Testis (tissue), 3 donors: ENCODE results near the gene KIF1A. TPM values are rescaled to one million over a fixed set of nuclear protein-coding genes. Genes with fewer than 3 reads are reported as not detected.

Experiments used
- DNase-seq: peaks from one replicate; pipeline ENCODE4 v3.0.0-alpha.2; 2019
- H3K27ac ChIP-seq, 2 donors: fragments of 200-600 bp; sonication (generic); one replicate each; pipeline ENCODE4 v1.5.1; 2019
- H3K27me3 ChIP-seq: fragments of 200-600 bp; sonication (generic); one replicate; pipeline ENCODE4 v1.5.1; 2019
- H3K36me3 ChIP-seq: fragments of 200-600 bp; sonication (generic); one replicate; pipeline ENCODE4 v1.5.1; 2017; ENCODE audit warnings: low read depth; ENCODE audit errors: missing control alignments
- H3K4me1 ChIP-seq: fragments of 200-600 bp; sonication (generic); one replicate; pipeline ENCODE4 v1.5.1; 2019
- H3K4me3 ChIP-seq, 2 donors: fragments of 200-600 bp; sonication (generic); one replicate each; pipeline ENCODE4 v1.5.1; 2017 to 2019
- H3K9me3 ChIP-seq: fragments of 200-600 bp; sonication (generic); one replicate; pipeline ENCODE4 v1.5.1; 2017
- CTCF ChIP-seq, 3 experiments: fragments of 450-650 bp in 2 of 3; fragments of 200-600 bp in 1 of 3; sonication (generic) in 1 of 3; IDR thresholded peaks; one replicate each; pipeline ENCODE4 v1.5.1; 2016 to 2019; ENCODE audit warnings: antibody characterized with exemption in 3 of 3, mild to moderate bottlenecking in 2 of 3, moderate library complexity in 1 of 3
- POLR2A ChIP-seq: fragments of 450-650 bp; IDR thresholded peaks from one replicate; pipeline ENCODE4 v1.6.1; 2017; ENCODE audit warnings: antibody characterized with exemption, mild to moderate bottlenecking, moderate library complexity
- WGBS, 2 donors: methylation state at CpG; one replicate each; pipeline ENCODE4 v1.1.5; 2018; 5-methylcytosine and 5-hydroxymethylcytosine counted together
- intact Hi-C: fragments of 100-400 bp; cut with DNase I; formaldehyde crosslinking; loops from one replicate; pipeline ENCODE4 v1.15.1; 2023; ENCODE audit warnings: low total_unique reads
- polyA plus RNA-seq: library from polyadenylated mRNA; stranded (reverse); fragments of 350-450 nt; fragmentation: Illumina TruSeq; extraction: RNeasy Lipid Tissue Mini Kit (QIAGEN cat#74804); gene quantifications from one replicate; pipeline ENCODE4 v1.2.3, GENCODE V29; 2014; ENCODE audit warnings: low read depth, low replicate concordance; ENCODE audit not compliant: insufficient read depth
- total RNA-seq, 2 donors: library from RNA; depleted of rRNA; stranded (reverse); fragments of >200 nt; gene quantifications; one replicate each; pipeline ENCODE4 v1.2.3, GENCODE V29; 2016

KIF1A gene
- total and polyA plus RNA-seq, 3 donors from 2014 or later, result 33.5 to 42.1 (median 37.0) TPM

DNA sequence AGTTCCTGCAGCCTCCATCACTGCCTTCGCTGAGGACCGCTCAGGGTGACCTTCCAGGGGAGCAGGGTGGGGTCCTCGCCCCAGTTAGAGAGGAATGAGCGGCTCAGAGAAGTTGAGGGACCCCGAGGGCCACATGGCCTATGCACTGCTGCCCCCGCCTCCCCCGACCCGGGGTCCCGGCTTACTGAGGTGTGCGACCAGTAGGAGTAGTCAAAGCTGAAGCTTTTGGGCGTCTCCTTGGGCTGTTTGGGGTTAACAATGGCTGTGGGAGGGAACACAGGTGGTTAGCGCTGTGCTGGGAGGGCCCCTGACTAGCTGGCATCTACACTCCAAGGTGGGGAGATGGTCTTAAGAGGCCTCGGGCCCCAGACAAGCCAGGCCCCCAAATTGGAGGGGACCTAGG, 31.0 kb downstream of the KIF1A start:
- Histone ChIP-seq H3K36me3 (no peaks in the 10 kb centered on the region), H3K4me1 (peaks cover 12% of the 10 kb centered on the region), H3K9me3 (no peaks in the 10 kb centered on the region), H3K4me3 (no peak overlapping the region), H3K27me3 (no peaks in the 10 kb centered on the region), H3K27ac (no peak overlapping the region)
- TF ChIP-seq POLR2A, result no peak
- no peak for DNase-seq
- intact Hi-C loops, result no loop called here
- 90 to 96% methylated on average over 12 to 13 of the region's 13 CpGs for WGBS, 2 donors

GRCh38 chr2:240788482-240788881, 31.5 kb downstream of the KIF1A start:
- Histone ChIP-seq H3K4me3 (no peak overlapping the region), H3K27ac (no peak overlapping the region), H3K36me3 (no peaks in the 10 kb centered on the region), H3K4me1 (peaks cover 12% of the 10 kb centered on the region), H3K9me3 (no peaks in the 10 kb centered on the region), H3K27me3 (no peaks in the 10 kb centered on the region)
- DNase-seq, result no peak
- TF ChIP-seq CTCF (IDR thresholded peaks at IDR 0.05) (no peak), POLR2A (no peak)
- WGBS, 2 donors, result 88 to 96% methylated on average over 4 of the region's 4 CpGs
- intact Hi-C loops, result no loop called here

- H3K9me3 ChIP-seq, result no peaks in the 10 kb centered on the region
- no peak overlapping the region for H3K27ac ChIP-seq
- no peaks in the 10 kb centered on the region for H3K36me3 ChIP-seq
- H3K4me3 ChIP-seq, result no peak overlapping the region
- WGBS, 2 donors, result 84 to 94% methylated on average over 5 to 23 of the region's 23 CpGs
- peaks cover 10% of the 10 kb centered on the region for H3K4me1 ChIP-seq
- no peak for DNase-seq
- TF ChIP-seq POLR2A, result no peak
- no peak for TF ChIP-seq CTCF (IDR thresholded peaks at IDR 0.05)
- H3K27me3 ChIP-seq, result no peaks in the 10 kb centered on the region
- intact Hi-C loops, result no loop called here
Measured at GRCh38 chr2:240787521-240788472, 32.2 kb downstream of the KIF1A start.

- no peak overlapping the region for H3K27ac ChIP-seq
- WGBS, 2 donors, result 96% methylated on average over 9 to 17 of the region's 17 CpGs
Measured at GRCh38 chr2:240786871-240787311, 33.1 kb downstream of the KIF1A start.

More at GRCh38 chr2:240786871-240787311, 33.1 kb downstream of the KIF1A start:
- Histone ChIP-seq H3K4me3 (no peak overlapping the region), H3K27me3 (no peaks in the 10 kb centered on the region), H3K9me3 (no peaks in the 10 kb centered on the region), H3K36me3 (no peaks in the 10 kb centered on the region), H3K4me1 (peaks cover under 1% of the 10 kb centered on the region)
- intact Hi-C loops, result no loop called here
- no peak for DNase-seq
- TF ChIP-seq POLR2A (no peak), CTCF (IDR thresholded peaks at IDR 0.05) (no peak)
